HepG2 (cell line): Measurements from ENCODE around the gene PEX13. TPM values are rescaled to one million over a fixed set of nuclear protein-coding genes. Genes with fewer than 3 reads are reported as not detected.

ENCODE experiments used
- ATF7-NPFF ChIP-seq: sonication (generic); formaldehyde crosslinking; IDR thresholded peaks from 2 replicates; pipeline ENCODE4 v1.8.1; 2023; ENCODE audit warnings: mild to moderate bottlenecking, low read depth, missing genetic modification reagents, moderate library complexity
- CREB1 ChIP-seq, 2 experiments: fragments of 450-650 bp in 1 of 2; IDR thresholded peaks; 2 replicates each; pipeline ENCODE4 v1.6.1; 2016 to 2017; ENCODE audit warnings: control low read depth in 1 of 2, mild to moderate bottlenecking in 1 of 2, missing compliant biosample characterization in 1 of 2, missing genetic modification characterization in 1 of 2
- EHMT2 ChIP-seq: fragments of 200-600 bp; sonication (generic); IDR thresholded peaks from 2 replicates; pipeline ENCODE4 v1.7.0; 2017; ENCODE audit warnings: antibody characterized with exemption, low read depth, low read length, borderline replicate concordance
- KDM3A ChIP-seq: IDR thresholded peaks from 2 replicates; pipeline ENCODE4 v1.6.1; 2018; ENCODE audit warnings: low read depth, missing compliant biosample characterization
- KLF9 ChIP-seq: IDR thresholded peaks from 2 replicates; pipeline ENCODE4 v1.6.1; 2016; ENCODE audit warnings: low read depth
- MTF1 ChIP-seq: sonication (generic); formaldehyde crosslinking; IDR thresholded peaks from 2 replicates; pipeline ENCODE4 v1.5.0; 2020; ENCODE audit warnings: missing genetic modification reagents
- MXD1 ChIP-seq: sonication (generic); formaldehyde crosslinking; IDR thresholded peaks from 2 replicates; pipeline ENCODE4 v1.4.0; 2020; ENCODE audit warnings: mild to moderate bottlenecking, missing genetic modification reagents
- NR2F6 ChIP-seq, 2 experiments: IDR thresholded peaks; 2 replicates each; pipeline ENCODE4 v1.6.1; 2016; ENCODE audit warnings: antibody characterized with exemption in 1 of 2, mild to moderate bottlenecking in 1 of 2
- PBX2 ChIP-seq: IDR thresholded peaks from 2 replicates; pipeline ENCODE4 v1.6.1; 2016; ENCODE audit warnings: control low read depth
- PRDM10 ChIP-seq: sonication (generic); formaldehyde crosslinking; IDR thresholded peaks from 2 replicates; pipeline ENCODE4 v1.4.0; 2020; ENCODE audit warnings: low read depth, missing genetic modification reagents
- SPEN ChIP-seq: sonication (generic); formaldehyde crosslinking; IDR thresholded peaks from 2 replicates; pipeline ENCODE4 v1.5.1; 2020; ENCODE audit warnings: low read depth, mild to moderate bottlenecking, missing genetic modification reagents
- SRSF9 ChIP-seq: fragments of 200-400 bp; formaldehyde crosslinking; IDR thresholded peaks from 2 replicates; pipeline ENCODE4 v1.6.1; 2018; ENCODE audit warnings: borderline replicate concordance, mild to moderate bottlenecking, low read depth, low read length; ENCODE audit not compliant: insufficient read depth, poor library complexity, severe bottlenecking
- ZNF12 ChIP-seq: sonication (generic); formaldehyde crosslinking; IDR thresholded peaks from 2 replicates; pipeline ENCODE4 v1.5.0; 2020; ENCODE audit warnings: missing genetic modification reagents
- ZNF24 ChIP-seq: fragments of 450-650 bp; IDR thresholded peaks from 2 replicates; pipeline ENCODE4 v1.6.1; 2017; ENCODE audit warnings: antibody characterized with exemption, mild to moderate bottlenecking
- ZNF335 ChIP-seq: sonication (generic); formaldehyde crosslinking; IDR thresholded peaks from 2 replicates; pipeline ENCODE4 v1.4.0; 2020; ENCODE audit warnings: missing genetic modification reagents
- ZNF7 ChIP-seq: IDR thresholded peaks from 2 replicates; pipeline ENCODE4 v1.6.1; 2016; ENCODE audit warnings: missing biosample characterization, missing genetic modification reagents
- ZSCAN21 ChIP-seq: sonication (generic); formaldehyde crosslinking; IDR thresholded peaks from 2 replicates; pipeline ENCODE4 v1.8.0; 2022; ENCODE audit warnings: mild to moderate bottlenecking, missing genetic modification reagents, moderate library complexity, borderline replicate concordance
- ZUFSP ChIP-seq: sonication (generic); formaldehyde crosslinking; IDR thresholded peaks from 2 replicates; pipeline ENCODE4 v1.9.0; 2021; ENCODE audit warnings: missing genetic modification reagents, mild to moderate bottlenecking, borderline replicate concordance
- polyA plus RNA-seq, 8 experiments: library from polyadenylated mRNA; depleted of rRNA in 3 of 8; stranded (reverse) in 7 of 8; unstranded in 1 of 8; fragments of >200 nt; fragmentation: Illumina TruSeq in 4 of 8; extraction: Trizol in 4 of 8; gene quantifications; 2 replicates each; pipeline versions ENCODE4 v1.2.1 to v1.2.3, GENCODE V29; 2011 to 2016; ENCODE audit warnings: low read depth in 4 of 8, missing spikeins in 1 of 8, mixed read lengths in 1 of 8; ENCODE audit not compliant: insufficient read depth in 1 of 8
- total RNA-seq, 5 experiments: library from RNA; depleted of rRNA; stranded (reverse); fragments of >200 nt; fragmentation: Illumina TruSeq; extraction: Trizol; gene quantifications; 2 replicates each; pipeline ENCODE4 v1.2.3, GENCODE V29; 2016; ENCODE audit warnings: low read depth in 1 of 5
- TF ChIP-seq, protein P1 (sequence below): sonication (generic); formaldehyde crosslinking; IDR thresholded peaks from 2 replicates; pipeline ENCODE4 v1.4.0; 2020; ENCODE audit warnings: mild to moderate bottlenecking, missing genetic modification reagents

The PEX13 gene
- total and polyA plus RNA-seq, 2 of the 13 experiments (the other 11 are each of a cell fraction or from before 2014, with no cell fraction given) = 47.9 to 75.9 TPM

DNA sequence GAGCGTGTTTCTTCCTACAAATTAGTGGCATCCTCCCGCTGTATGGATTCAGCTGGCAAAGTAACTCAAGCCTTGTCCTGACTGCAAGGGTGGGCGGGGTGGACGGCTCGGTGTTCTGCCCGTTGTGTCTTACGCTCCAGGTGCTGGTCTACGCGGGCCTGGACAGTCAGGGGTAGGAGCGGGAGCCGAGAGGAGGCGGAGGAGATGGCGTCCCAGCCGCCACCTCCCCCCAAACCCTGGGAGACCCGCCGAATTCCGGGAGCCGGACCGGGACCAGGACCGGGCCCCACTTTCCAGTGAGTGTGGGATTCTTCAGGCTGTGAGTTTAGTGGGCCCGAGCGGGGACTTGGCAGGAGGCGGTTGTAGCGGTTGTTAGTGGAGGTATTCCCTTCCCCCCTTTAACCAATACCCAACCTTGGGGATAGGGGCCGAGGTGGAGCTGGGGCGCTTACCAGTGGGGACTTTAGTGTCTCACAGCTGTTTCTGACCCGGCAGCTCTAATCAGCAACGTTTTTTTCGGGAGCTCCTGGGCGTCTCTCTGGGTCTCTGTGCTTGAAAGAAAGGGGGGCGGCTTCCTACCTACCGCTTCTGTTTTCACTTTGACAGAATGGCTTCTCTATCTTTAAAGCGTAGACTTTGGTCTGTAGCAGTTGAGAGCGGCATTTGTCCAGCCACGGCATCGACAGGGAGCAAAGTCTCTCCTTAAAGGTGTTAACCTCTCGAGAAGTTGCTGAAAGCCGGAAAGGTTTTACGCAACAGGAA, at the start of gene PEX13, which contains the start of gene PUS10 (continued):
- TF ChIP-seq, protein P1, sequence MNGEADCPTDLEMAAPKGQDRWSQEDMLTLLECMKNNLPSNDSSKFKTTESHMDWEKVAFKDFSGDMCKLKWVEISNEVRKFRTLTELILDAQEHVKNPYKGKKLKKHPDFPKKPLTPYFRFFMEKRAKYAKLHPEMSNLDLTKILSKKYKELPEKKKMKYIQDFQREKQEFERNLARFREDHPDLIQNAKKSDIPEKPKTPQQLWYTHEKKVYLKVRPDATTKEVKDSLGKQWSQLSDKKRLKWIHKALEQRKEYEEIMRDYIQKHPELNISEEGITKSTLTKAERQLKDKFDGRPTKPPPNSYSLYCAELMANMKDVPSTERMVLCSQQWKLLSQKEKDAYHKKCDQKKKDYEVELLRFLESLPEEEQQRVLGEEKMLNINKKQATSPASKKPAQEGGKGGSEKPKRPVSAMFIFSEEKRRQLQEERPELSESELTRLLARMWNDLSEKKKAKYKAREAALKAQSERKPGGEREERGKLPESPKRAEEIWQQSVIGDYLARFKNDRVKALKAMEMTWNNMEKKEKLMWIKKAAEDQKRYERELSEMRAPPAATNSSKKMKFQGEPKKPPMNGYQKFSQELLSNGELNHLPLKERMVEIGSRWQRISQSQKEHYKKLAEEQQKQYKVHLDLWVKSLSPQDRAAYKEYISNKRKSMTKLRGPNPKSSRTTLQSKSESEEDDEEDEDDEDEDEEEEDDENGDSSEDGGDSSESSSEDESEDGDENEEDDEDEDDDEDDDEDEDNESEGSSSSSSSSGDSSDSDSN (CRISPR knock-in tag) = peak; percentile 75
- TF ChIP-seq ZNF24 = peak; percentile 7; the same call in 1 of the 2 replicates
- TF ChIP-seq KLF9 (CRISPR knock-in tag) = peak; percentile 81; the same call in 1 of the 2 replicates
- TF ChIP-seq ZNF335 (CRISPR knock-in tag) = peak; percentile 60; the same call in 1 of the 2 replicates
- peak; percentile 12 for TF ChIP-seq PRDM10 (CRISPR knock-in tag)
- TF ChIP-seq NR2F6 (IDR thresholded peaks at IDR 0.05) = peak; percentile 93
- peak; percentile 90 for TF ChIP-seq NR2F6 (CRISPR knock-in tag; IDR thresholded peaks at IDR 0.05)
- TF ChIP-seq EHMT2 = peak; percentile 66; the same call in 1 of the 2 replicates
- TF ChIP-seq MXD1 (CRISPR knock-in tag) = no peak; the same call in 1 of the 2 replicates
- peak; percentile 18; the same call in 1 of the 2 replicates for TF ChIP-seq ATF7-NPFF (CRISPR knock-in tag)
- TF ChIP-seq ZNF12 (CRISPR knock-in tag) = peak; percentile 30; the same call in 1 of the 2 replicates
- TF ChIP-seq PBX2 (CRISPR knock-in tag) = no peak
- TF ChIP-seq SPEN = peak; percentile 76; the same call in 1 of the 2 replicates
- TF ChIP-seq ZNF7 = no peak
- no peak; the same call in 1 of the 2 replicates for TF ChIP-seq KDM3A
- no peak for TF ChIP-seq MTF1 (CRISPR knock-in tag)
- TF ChIP-seq ZUFSP (CRISPR knock-in tag) = no peak
- peak; percentile 33; the same call in 1 of the 2 replicates for TF ChIP-seq CREB1 (IDR thresholded peaks at IDR 0.05)
- TF ChIP-seq CREB1 (CRISPR knock-in tag; IDR thresholded peaks at IDR 0.05) = no peak; the same call in none of the 2 replicates
- no peak for TF ChIP-seq SRSF9
- TF ChIP-seq ZSCAN21 (CRISPR knock-in tag) = peak; percentile 38
